GM12865 (cell line): ENCODE data around the gene PRUNE2.
"Not testable (repeated sequence)": the region's sequence is repeated elsewhere in the genome, so short reads cannot be mapped to it uniquely, and the experiment has no call there.

Experiments
- DNase-seq: peaks from one replicate; pipeline ENCODE4 v3.0.0; 2010; ENCODE audit warnings: low read depth
- H3K4me3 ChIP-seq: 2 replicates; pipeline ENCODE4 v1.5.1; 2011; ENCODE audit warnings: mild to moderate bottlenecking, low read depth, low read length, control low read depth
- CTCF ChIP-seq: IDR thresholded peaks from 2 replicates; pipeline ENCODE4 v1.5.1; 2011; ENCODE audit warnings: low read length, control low read depth, low read depth, inconsistent platforms; ENCODE audit not compliant: insufficient read depth; ENCODE audit errors: missing control alignments

PRUNE2 gene

GRCh38 chr9:76751001-76751400 is 154.9 kb downstream of the PRUNE2 start:
- DNase-seq, result no peak
- no peak for TF ChIP-seq CTCF
- no peak overlapping the region for H3K4me3 ChIP-seq

DNA sequence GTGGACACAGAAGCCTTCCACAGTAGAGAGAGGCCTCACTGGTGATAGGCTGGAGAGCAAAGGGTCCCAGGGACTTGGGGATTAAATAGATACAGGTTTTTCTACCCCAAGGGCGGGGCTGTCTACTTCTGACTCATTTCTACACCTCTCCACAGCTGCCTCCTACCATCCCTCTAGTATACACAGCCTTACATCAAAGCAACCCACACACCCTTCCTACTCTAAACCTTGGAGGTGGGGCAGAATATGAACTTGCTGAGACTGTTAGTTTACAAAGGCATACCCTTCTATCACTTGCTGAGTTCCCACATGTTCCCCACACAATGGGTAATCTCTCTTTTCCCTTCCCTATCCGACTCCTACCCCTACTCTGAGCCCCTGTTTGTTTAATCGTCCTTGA is 161.6 kb downstream of the PRUNE2 start:
- H3K4me3 ChIP-seq, result no peak overlapping the region
- DNase-seq, result no peak
- TF ChIP-seq CTCF, result no peak

DNA sequence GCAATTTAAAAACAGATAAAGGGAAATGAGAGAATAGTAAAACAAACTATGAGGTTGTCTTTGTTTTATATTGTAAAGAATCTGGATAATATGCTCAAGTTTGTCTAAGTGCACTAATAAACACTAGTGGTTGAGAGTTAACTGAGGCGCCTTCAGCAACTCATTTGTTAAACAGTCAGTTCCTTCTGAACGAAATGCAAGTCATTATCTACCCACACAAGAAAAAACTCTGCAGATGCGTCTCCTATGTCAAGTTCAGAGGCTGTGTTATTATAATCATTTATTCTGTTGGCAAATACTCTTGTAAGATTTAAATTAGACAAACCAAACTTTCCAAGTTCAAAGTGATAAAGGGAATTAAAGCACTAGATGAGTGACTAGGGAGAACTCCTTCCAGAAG is 162.0 kb downstream of the PRUNE2 start:
- no peak overlapping the region for H3K4me3 ChIP-seq
- no peak for TF ChIP-seq CTCF
- no peak for DNase-seq

- not testable (repeated sequence) for DNase-seq, H3K4me3 ChIP-seq
Observed at GRCh38 chr9:76742890-76743289, 163.0 kb downstream of the PRUNE2 start.

DNA sequence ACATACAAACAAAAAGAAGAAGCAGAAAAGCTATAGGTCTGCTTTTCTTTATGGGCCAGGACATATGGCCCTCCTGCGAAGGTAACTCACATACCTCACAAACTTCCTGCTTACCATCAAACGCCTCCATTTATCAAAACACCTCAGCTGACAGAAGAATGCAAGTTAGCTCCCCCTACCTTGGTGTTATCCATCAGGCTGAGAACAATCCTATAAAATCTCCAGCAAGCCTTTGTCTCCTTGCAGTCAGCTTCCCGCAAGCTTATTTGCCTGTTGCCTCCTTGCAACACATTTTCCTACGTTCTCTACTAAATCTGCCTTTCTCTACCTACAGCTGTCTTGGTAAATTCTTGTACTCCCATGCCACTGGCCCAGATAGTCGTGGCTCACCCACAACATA is 164.4 kb downstream of the PRUNE2 start:
- no peak for TF ChIP-seq CTCF
- H3K4me3 ChIP-seq, result no peak overlapping the region
- DNase-seq, result no peak

GRCh38 chr9:76738402-76738801 is 167.5 kb downstream of the PRUNE2 start:
- H3K4me3 ChIP-seq, result no peak overlapping the region
- no peak for TF ChIP-seq CTCF
- DNase-seq, result no peak

DNA sequence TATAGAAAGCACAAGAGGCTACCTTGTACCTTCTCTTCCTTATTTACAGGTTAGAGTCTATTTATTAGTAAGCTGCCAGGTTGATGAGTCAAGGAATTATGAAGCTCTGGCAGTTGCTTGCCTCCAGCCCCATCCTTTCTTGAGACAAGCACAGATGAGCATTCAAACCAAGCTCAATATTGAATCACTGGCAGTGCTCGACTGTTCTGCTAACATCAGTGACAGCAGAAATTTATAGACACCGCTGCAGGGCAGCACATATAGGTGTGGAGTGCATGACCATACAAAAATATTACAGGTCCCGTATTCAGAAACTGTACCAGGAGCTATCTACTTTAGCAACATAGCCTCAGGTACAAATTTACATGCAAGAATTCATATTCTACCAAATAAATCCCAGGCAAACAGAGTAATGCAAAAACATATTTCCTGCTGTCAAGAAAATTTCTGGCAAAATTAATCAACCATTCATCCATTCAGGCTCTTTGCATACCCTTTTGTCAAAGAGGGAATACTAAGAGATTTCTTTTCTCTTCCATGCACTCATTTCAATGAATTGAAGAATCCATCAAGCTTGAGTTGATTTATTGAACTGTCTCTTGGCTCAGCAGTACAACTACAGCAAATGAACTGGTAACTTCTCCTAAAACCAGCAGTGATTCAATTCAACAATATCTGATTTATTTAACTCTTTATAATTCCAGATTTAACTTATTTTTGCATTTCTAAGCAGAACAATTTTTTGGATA is 168.6 kb downstream of the PRUNE2 start:
- no peak overlapping the region for H3K4me3 ChIP-seq
- DNase-seq, result no peak
- no peak for TF ChIP-seq CTCF

DNA sequence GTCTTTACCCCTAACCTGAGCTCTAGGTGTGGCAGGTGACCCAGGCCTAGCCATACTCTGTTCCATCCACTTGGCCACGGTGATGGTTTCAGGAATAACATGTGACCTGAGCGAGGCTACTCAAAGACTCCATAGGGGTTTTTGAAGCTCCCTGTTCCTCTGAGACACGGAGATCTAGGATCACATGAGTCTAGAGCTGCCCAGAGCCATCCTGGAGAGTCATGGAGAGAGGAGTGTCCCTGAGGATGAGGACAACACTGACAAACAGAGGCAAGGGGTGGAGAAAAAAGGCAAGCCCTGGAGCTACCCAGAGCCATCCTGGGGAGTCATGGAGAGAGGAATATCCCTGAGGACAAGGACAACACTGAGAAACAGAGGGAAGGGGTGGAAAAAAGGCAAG is 171.2 kb downstream of the PRUNE2 start:
- H3K4me3 ChIP-seq, result no peak overlapping the region
- no peak for TF ChIP-seq CTCF
- DNase-seq, result no peak
